Lower leg skin (tissue), 4 donors: ENCODE measurements around the gene SCLY. TPM values are rescaled to one million over a fixed set of nuclear protein-coding genes. Genes with fewer than 3 reads are reported as not detected.

Source experiments
- DNase-seq, 2 donors: peaks; one replicate each; pipeline ENCODE4 v3.0.0-alpha.2; 2019; ENCODE audit warnings: low spot score in 2 of 2
- H3K4me3 ChIP-seq: fragments of 200-600 bp; sonication (generic); 2 replicates; pipeline ENCODE4 v1.5.1; 2017; ENCODE audit warnings: mild to moderate bottlenecking, low read depth; ENCODE audit not compliant: poor library complexity, severe bottlenecking
- POLR2A ChIP-seq, 2 donors: fragments of 450-650 bp; IDR thresholded peaks; one replicate each; pipeline ENCODE4 v1.6.1; 2016 to 2017; ENCODE audit warnings: antibody characterized with exemption in 2 of 2, mild to moderate bottlenecking in 1 of 2, moderate library complexity in 1 of 2
- WGBS, 2 donors: methylation state at CpG; one replicate each; pipeline ENCODE4 v1.1.5; 2018; 5-methylcytosine and 5-hydroxymethylcytosine counted together
- intact Hi-C: fragments of 100-400 bp; cut with DNase I; formaldehyde crosslinking; loops from one replicate; pipeline ENCODE4 v1.15.0; 2023; ENCODE audit warnings: low total_unique reads
- total RNA-seq, 4 donors: library from RNA; depleted of rRNA; stranded (reverse); fragments of >200 nt; gene quantifications; one replicate each; pipeline ENCODE4 v1.1.0, GENCODE V29; 2016
- TF ChIP-seq, protein P1 (sequence below), 3 donors: fragments of 450-650 bp; IDR thresholded peaks; one replicate each; pipeline ENCODE4 v1.5.1; 2016; ENCODE audit warnings: antibody characterized with exemption in 3 of 3, mild to moderate bottlenecking in 3 of 3, moderate library complexity in 2 of 3

SCLY gene
- total RNA-seq, 4 donors from 2014 or later = 2.4 to 12.1 (median 8.2) TPM

DNA sequence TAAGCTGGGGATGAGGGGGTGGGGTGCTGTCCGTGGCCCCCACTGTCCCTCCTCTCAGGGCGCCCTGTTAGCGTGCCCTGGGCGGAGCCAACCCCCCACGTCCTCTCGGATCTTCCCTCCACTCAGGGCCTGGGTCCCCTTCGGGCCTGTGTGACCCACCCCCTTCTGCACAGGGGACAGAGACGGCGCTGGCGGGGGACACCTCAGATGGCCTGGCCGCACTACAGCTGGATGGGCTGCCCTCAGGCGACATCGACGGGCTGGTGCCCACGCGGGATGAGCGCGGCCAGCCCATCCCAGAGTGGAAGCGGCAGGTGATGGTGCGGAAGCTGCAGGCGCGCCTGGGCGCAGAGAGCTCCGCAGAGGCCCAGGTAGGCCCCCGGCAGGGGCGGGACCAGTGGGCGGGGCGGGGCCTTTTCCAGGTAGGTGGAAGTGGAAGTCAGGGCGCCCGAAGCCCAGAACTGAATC lies 67.8 kb downstream of the SCLY start:
- H3K4me3 ChIP-seq = no peak overlapping the region
- DNase-seq = no peak
- TF ChIP-seq, protein P1, sequence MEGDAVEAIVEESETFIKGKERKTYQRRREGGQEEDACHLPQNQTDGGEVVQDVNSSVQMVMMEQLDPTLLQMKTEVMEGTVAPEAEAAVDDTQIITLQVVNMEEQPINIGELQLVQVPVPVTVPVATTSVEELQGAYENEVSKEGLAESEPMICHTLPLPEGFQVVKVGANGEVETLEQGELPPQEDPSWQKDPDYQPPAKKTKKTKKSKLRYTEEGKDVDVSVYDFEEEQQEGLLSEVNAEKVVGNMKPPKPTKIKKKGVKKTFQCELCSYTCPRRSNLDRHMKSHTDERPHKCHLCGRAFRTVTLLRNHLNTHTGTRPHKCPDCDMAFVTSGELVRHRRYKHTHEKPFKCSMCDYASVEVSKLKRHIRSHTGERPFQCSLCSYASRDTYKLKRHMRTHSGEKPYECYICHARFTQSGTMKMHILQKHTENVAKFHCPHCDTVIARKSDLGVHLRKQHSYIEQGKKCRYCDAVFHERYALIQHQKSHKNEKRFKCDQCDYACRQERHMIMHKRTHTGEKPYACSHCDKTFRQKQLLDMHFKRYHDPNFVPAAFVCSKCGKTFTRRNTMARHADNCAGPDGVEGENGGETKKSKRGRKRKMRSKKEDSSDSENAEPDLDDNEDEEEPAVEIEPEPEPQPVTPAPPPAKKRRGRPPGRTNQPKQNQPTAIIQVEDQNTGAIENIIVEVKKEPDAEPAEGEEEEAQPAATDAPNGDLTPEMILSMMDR (IDR thresholded peaks at IDR 0.05) = no peak
- TF ChIP-seq POLR2A (IDR thresholded peaks at IDR 0.05) = no peak
- intact Hi-C loops = no loop called here
- WGBS, 2 donors = 61 to 69% methylated on average over 23 to 26 of the region's 30 CpGs

DNA sequence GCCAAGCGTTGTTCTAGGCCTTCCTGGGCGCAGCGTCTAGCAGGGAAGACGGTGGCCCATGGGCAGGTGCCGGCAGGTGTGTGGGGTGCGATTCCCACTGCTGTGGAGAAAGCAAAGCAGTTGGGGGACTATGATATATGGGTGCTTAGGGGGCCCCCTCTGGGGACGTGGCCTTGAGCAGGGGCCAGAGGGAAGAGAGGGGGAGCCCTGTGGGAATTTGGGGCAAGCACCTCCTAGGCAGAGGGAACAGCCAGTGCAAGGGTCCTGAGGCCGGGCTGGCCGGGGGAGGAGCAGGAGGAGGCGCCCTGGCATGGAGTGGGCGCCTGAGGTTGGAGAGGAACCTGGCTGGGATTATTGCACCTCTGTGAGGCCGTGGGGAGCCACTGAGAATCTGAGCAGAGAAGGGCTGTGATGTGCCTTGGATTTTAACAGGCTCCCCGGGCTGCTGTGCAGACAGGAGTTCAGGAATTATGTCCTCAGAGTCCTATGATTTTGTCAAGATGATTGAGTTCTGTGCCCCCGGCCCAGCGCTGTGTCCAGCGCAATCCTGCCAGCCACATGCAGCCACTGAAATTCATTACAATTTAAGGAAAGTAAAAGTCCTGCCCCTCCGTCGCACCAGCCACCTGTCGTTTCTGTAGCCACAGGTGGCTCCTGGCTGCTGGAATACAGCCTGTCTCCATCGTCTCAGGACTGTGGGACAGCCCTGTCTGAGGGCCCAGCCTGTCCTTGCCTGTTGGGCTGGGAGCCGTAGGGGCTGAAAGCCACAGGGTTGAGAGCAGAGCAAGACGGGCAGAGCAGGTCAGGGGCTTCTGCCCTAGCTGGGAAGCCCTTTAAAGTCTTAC lies 68.6 kb downstream of the SCLY start:
- intact Hi-C loops = no loop called here
- TF ChIP-seq, protein P1 (IDR thresholded peaks at IDR 0.05) = no peak
- no peak for TF ChIP-seq POLR2A (IDR thresholded peaks at IDR 0.05)
- WGBS, 2 donors = 85 to 88% methylated on average over 18 to 22 of the region's 22 CpGs

DNA sequence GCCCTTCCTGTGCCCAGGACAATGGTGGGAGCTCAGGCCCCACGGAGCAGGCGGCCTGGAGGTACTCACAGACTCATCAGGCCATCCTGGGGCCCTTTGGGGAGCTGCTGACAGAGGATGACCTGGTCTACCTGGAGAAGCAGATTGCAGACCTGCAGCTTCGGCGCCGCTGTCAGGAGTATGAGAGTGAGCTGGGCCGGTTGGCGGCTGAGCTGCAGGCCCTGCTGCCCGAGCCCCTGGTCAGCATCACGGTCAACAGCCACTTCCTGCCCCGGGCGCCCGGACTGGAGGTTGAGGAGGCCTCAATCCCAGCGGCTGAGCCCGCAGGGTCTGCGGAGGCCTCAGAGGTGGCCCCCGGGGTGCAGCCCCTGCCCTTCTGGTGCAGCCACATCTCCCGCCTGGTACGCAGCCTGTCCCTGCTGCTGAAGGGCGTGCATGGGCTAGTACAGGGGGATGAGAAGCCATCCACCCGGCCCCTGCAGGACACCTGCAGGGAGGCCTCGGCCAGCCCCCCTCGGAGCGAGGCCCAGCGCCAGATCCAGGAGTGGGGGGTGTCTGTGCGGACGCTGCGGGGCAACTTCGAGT lies 69.4 kb downstream of the SCLY start:
- no peak overlapping the region for H3K4me3 ChIP-seq
- 92 to 95% methylated on average over 13 to 15 of the region's 28 CpGs for WGBS, 2 donors
- TF ChIP-seq, protein P1 (IDR thresholded peaks at IDR 0.05) = no peak
- TF ChIP-seq POLR2A (IDR thresholded peaks at IDR 0.05) = no peak
- DNase-seq = no peak
- intact Hi-C loops = no loop called here

More for the DNA sequence above, 68.6 kb downstream of the SCLY start:
- DNase-seq = no peak
- H3K4me3 ChIP-seq = no peak overlapping the region

DNA sequence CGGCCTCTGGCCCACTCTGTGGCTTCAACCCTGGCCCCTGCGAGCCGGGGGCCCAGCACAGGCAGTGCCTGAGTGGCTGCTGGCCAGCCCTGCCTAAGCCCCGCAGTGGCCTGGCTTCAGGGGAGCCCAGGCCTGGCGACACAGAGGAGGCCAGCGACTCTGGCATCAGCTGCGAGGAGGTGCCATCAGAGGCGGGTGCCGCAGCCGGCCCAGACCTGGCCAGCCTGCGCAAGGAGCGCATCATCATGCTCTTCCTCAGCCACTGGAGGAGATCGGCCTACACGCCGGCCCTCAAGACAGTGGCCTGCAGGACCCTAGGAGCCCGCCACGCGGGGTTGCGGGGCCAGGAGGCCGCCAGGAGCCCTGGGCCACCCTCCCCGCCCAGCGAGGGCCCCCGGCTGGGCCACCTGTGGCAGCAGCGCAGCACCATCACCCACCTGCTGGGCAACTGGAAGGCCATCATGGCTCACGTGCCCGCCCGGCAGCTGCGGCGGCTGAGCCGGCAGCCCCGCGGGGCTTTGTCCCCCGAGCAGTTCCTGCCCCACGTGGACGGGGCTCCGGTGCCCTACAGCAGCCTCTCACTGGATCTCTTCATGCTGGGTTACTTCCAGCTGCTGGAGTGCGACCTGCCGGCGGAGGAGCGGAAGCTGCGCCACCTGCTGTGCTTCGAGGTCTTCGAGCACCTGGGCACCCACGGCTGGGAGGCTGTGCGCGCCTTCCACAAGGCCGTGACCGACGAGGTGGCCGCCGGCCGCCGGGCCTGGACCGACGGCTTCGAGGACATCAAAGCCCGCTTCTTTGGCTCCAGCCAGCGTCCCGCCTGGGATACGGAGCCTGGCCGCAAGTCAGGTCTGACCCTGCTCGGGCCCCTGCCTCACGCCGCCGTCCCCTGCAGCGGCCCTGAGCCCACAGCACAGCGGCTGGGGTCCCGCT lies 70.2 kb downstream of the SCLY start:
- TF ChIP-seq POLR2A (IDR thresholded peaks at IDR 0.05) = no peak
- TF ChIP-seq, protein P1 (IDR thresholded peaks at IDR 0.05) = no peak
- WGBS, 2 donors = 92 to 93% methylated on average over 32 to 49 of the region's 68 CpGs
- no peak for DNase-seq
- intact Hi-C loops = no loop called here
- H3K4me3 ChIP-seq = no peak overlapping the region

DNA sequence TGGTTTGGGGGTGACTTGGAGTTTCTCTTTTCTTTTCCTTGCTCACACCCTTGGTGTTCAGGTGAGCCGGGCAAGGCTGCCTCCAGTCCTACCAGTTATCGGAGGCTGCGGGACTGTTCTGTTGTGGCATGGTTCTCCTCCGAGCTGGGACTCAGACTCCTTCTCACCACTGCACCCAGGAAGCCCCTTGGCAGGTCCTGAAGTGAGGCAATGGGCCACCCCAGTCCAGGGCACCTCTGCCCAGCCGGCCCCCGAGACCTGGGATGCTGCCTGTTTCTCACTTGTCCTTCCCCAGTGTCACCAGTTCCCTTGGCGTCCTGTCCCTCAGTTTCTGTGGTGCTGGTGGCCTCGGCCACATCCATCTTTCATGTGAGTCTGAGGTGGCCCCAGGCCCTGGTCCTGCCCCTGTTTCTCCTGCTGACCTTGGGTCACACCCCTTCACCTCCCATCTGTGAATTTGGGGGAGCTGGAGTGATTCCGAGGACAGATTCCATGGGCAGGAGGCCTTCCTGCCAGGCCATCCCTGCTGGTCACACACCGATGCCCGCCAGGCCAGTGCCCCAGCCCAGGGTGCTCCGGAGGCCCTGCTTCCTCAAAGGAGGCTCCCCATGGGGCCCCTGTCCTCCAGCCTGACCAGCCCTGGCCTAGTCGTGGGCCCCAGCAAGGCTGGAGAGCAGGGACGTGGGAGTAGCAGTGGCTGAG lies 71.1 kb downstream of the SCLY start:
- no peak overlapping the region for H3K4me3 ChIP-seq
- intact Hi-C loops = no loop called here
- TF ChIP-seq POLR2A (IDR thresholded peaks at IDR 0.05) = no peak
- TF ChIP-seq, protein P1 (IDR thresholded peaks at IDR 0.05) = no peak
- DNase-seq = no peak
- 93 to 94% methylated on average over 12 to 14 of the region's 14 CpGs for WGBS, 2 donors
